NCI-H2171 treated with DMSO at 0.1 percent for 48 hours (cell line): ENCODE data around the gene PKP2.
A peak's percentile ranks its signal among the peaks of the same experiment; 100 is the strongest.

ENCODE experiments used
- DNase-seq: peaks from one replicate; lab custom pipeline; 2025; lab: John Stamatoyannopoulos, UW

Gene PKP2

GRCh38 chr12:32896432-32897280 lies at the start of gene PKP2:
PKP2 (minus strand) TSS chr12:32896777; CDS start chr12:32896731, 46 bp downstream.
- peak; percentile 84 for DNase-seq

- DNase-seq, result no peak
Observed at GRCh38 chr12:32944195-32944594, 47.6 kb upstream of the PKP2 start.

GRCh38 chr12:32939801-32940200 lies 43.2 kb upstream of the PKP2 start:
- DNase-seq, result no peak

- no peak for DNase-seq
Observed at GRCh38 chr12:32926963-32927362, 30.4 kb upstream of the PKP2 start.

GRCh38 chr12:32926356-32926755 lies 29.8 kb upstream of the PKP2 start:
- DNase-seq, result no peak

GRCh38 chr12:32922546-32923297 lies 26.1 kb upstream of the PKP2 start:
- no peak for DNase-seq

GRCh38 chr12:32921397-32921796 lies 24.8 kb upstream of the PKP2 start:
- no peak for DNase-seq

GRCh38 chr12:32920506-32921085 lies 24.0 kb upstream of the PKP2 start:
- no peak for DNase-seq

GRCh38 chr12:32918890-32919801 lies 22.6 kb upstream of the PKP2 start:
- peak; percentile 72 for DNase-seq

GRCh38 chr12:32917094-32917611 lies 20.6 kb upstream of the PKP2 start:
- peak; percentile 29 for DNase-seq

GRCh38 chr12:32907898-32908476 lies 11.4 kb upstream of the PKP2 start:
- no peak for DNase-seq

- DNase-seq, result no peak
Observed at GRCh38 chr12:32907166-32907565, 10.6 kb upstream of the PKP2 start.

GRCh38 chr12:32906399-32907165 lies 10.0 kb upstream of the PKP2 start:
- peak; percentile 87 for DNase-seq

GRCh38 chr12:32903763-32904162 lies 7.2 kb upstream of the PKP2 start:
- DNase-seq, result no peak

GRCh38 chr12:32903318-32903717 lies 6.7 kb upstream of the PKP2 start:
- DNase-seq, result no peak

- no peak for DNase-seq
Observed at GRCh38 chr12:32902287-32902997, 5.9 kb upstream of the PKP2 start.

- DNase-seq, result no peak
Observed at GRCh38 chr12:32901553-32901952, 5.0 kb upstream of the PKP2 start.

GRCh38 chr12:32897687-32898573 lies 1.4 kb upstream of the PKP2 start:
- peak; percentile 17 for DNase-seq

- DNase-seq, result peak; percentile 78
Observed at GRCh38 chr12:32897281-32897610, 669 bp upstream of the PKP2 start.
